Endothelial cell of hepatic sinusoid (primary cell): ENCODE data around the gene C3orf20.
"Not testable (repeated sequence)": the region's sequence is repeated elsewhere in the genome, so short reads cannot be mapped to it uniquely, and the experiment has no call there.

Source experiments
- in situ Hi-C: cut with HindIII; loops from 2 replicates; pipeline ENCODE4 v1.10.0; 2017; ENCODE audit warnings: low sequenced_read_pairs

Gene C3orf20

GRCh38 chr3:14808025-14808424, 133.1 kb downstream of the C3orf20 start:
- in situ Hi-C loops = no loop called here

- in situ Hi-C loops = no loop called here
These were observed 133.7 kb downstream of the C3orf20 start for GRCh38 chr3:14808502-14809266.

- in situ Hi-C loops = not testable (repeated sequence)
These were observed 134.7 kb downstream of the C3orf20 start for GRCh38 chr3:14809611-14810010.

DNA sequence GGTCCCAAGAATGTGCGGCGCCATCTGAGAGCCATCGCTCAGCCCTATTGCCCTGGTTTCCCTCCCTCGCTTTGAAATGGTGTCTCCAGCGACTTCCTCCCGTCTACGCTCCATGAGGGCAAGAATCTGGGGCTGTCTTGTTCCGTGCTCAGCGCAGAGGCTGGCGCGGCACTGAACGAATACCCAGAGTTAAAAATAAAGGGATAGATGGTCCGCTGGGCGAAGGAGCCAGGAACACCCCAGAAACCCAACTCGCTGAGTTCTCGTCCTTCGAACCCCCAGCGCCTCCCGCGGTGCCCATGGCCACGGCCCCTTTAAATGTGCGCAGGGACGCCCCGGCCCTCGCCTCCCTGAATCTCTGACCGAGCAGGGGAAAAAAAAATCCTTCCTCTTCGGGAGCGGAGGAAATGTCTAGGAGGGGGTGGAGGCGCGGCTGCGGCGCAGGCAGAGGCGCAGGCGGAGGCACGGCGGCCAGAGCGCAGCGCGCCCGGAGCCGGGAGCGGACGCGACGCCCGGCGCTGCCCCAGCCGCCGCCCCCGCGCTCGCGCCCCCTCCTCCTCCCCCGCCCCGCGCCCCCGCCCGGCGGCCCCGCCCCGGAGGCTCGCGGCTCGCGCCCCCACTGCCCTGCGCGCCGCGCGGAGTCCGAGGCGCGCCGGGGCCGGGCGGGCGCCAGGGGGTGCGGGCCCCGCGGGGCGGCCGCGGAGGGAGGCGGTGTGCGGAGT, 135.3 kb downstream of the C3orf20 start:
- in situ Hi-C loops = no loop called here

DNA sequence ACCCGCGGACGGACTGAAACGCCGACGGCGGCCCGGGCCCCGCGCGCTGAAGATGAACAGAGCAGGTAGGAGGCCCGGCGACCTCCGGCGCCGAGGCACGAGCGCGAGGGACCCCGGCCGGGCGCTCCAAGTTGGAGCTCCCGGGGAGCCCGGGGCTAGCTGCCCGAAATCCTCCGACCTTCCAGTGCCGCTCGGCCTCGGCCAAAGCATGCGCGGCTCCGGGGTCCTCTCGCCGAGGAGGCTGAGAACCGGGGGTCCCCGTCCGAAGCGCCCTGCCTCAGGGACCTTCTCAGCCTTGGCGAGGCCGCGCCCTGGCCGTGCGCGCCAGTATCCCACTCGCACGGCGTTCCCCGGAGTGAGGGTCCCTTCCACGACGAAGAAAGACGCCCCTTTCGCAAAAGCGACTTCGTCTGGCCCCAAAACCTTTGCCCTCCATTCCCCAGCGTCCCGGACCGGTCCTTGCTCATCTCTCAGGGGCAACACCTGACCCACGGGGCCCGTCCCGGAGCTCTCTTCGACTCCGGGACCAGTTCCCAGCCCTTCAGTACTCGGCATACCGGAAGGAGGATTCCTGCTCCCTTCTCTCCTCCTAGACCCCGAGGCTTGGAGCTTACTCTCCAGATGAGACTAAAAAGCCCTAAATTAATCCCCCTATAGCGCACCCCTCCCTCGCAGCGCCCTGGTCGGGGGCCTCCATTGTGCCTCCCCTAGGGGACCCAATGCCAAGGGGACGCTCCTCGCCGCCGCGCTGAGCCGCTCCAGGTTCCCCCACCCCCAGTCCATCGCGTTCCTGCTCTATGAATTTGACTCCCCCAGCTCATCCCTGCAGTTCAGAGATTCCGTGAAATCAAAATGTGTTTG, 136.1 kb downstream of the C3orf20 start:
- in situ Hi-C loops = no loop called here

- in situ Hi-C loops = no loop called here
These were observed 136.7 kb downstream of the C3orf20 start for GRCh38 chr3:14811684-14812083.

DNA sequence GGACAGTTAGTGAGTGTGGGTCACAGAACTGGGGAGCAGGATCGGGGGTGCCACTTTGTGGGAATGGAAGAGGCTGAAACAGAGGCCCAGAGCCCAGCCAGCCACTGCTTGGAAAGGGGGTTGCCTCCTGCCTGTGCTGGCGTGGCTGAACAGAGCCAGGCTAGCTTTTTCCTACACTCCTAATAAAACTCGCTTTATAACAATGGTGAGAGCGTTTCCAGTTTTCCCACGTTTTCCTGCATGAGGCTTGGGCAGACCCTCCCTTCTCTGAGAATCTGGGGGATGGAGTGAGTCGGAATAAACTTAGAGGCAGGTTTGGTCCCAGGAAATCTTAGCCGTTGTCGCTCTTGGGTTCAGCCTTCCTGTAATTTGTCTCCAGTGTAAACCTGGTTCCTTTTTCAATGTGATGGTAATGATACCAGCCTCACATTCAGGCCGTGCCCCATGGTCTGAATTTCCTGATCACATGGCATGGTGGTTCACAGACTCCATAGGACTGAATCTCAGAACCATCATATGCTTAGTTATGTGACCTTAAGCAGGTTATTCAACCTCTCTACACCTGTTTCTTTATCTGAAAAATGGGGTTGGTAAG, 137.4 kb downstream of the C3orf20 start:
- in situ Hi-C loops = no loop called here

DNA sequence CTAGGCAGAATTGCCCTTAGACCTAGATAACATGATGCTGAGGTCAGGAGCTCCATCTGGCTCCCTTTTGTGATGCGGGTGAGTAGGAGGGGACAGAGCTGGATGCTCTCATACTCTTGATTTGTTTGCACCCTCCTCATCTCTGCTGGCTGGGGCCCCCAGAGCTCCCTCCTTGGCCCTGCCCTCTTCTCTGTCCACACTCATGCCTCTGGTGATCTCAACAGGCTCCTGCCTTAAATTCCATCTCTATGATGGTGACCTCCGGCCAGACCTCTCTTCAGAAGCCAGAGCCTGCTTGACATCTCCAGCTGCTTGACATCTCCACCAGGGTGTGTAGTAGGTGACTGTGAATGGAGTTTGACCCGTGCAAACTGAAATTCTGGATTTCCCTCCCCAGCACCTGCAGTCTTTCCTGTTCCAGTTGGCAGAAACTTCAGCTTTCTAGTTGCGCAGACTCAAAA, 139.5 kb downstream of the C3orf20 start:
- in situ Hi-C loops = no loop called here

GRCh38 chr3:14816359-14816758, 141.4 kb downstream of the C3orf20 start:
- in situ Hi-C loops = no loop called here

- in situ Hi-C loops = no loop called here
These were observed 144.0 kb downstream of the C3orf20 start, which contains the start of gene FGD5 for GRCh38 chr3:14818804-14819500. TSS of gene FGD5 (plus strand) at chr3:14818962. CDS start at chr3:14819072, 110 bp downstream.

- in situ Hi-C loops = loop anchor here (5.0 to 10.0 kb wide), 4 partner anchors 45 to 235 kb away; no protein-coding TSS in a partner anchor
These were observed 144.7 kb downstream of the C3orf20 start for GRCh38 chr3:14819671-14820070.

DNA sequence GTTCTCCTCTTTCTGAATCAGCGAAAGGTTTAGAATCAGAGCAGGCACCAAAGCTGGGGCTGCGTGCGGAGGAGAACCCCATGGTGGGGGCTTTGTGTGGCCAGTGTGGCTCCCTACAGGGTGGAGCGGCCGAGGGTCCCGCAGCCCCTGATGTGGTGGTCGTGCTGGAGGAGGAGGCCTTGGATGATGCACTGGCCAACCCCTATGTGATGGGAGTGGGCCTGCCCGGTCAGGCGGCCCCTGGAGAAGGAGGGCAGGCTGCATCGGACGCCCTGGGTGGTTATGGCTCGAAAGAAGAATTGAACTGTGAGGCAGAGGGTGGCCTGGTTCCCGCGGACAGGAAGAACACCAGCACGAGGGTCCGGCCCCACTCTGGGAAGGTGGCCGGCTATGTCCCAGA, 145.2 kb downstream of the C3orf20 start:
- in situ Hi-C loops = loop anchor here (5.0 to 10.0 kb wide), 4 partner anchors 45 to 235 kb away; no protein-coding TSS in a partner anchor

DNA sequence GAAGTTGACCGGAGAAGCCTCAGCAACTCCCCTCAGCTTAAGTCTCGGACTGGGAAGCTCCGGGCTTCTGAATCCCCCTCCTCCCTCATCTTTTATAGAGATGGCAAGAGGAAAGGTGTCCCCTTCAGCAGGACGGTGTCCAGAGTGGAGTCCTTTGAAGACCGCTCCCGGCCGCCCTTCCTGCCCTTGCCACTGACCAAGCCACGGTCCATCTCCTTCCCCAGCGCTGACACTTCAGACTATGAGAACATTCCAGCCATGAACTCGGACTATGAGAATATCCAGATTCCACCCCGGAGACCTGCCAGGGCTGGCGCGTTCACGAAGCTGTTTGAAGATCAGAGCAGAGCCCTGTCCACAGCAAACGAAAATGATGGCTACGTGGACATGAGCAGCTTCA, 146.2 kb downstream of the C3orf20 start:
- in situ Hi-C loops = loop anchor here (5.0 to 10.0 kb wide), 4 partner anchors 46 to 236 kb away; no protein-coding TSS in a partner anchor

- in situ Hi-C loops = loop anchor here (5.0 to 10.0 kb wide), 4 partner anchors 47 to 237 kb away; no protein-coding TSS in a partner anchor
These were observed 147.2 kb downstream of the C3orf20 start for GRCh38 chr3:14822134-14822533.
